ENCODE data around the gene WARS2.

The WARS2 gene

DNA sequence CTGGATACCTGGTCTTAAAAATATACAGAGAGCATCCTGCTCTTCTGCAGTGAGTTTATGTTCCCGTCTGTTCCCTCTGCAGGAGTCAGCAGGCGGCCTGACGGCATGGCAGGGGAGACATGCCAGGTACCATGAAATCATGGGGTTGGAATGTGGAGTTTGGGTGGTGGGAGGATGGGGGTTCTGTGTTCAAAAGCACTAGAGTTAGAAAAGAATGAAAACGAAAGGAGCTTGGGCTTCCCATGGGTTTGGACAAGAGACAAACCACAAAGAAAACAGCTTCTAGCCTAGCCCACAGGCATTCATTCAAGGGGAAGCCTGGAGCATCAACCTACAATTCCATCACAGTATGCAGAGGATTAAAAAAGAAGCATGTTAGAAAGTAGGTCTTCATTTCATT lies 59.9 kb downstream of the WARS2 start:
- DNase-seq: no peak

GRCh38 chr1:119079881-119080280 lies 60.6 kb downstream of the WARS2 start:
- DNase-seq: no peak

DNA sequence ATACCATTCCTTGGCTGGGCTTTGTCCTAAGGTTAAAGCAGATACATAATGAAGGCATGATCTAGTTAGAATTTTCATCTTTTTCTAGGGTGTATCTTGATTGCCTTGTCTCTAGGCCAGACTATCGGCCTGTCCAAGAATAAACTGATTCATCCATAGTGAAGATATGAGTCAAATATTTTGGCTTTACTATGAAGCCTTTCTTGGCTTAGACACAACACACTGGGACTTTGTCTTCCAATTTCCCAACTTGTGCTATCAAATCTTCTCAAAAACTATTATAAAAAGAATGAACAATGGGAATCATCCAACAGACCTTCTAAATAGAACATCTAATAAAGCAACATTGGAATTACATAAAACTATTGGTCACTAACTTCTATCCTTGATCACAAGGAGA lies 64.8 kb downstream of the WARS2 start:
- DNase-seq: no peak

DNA sequence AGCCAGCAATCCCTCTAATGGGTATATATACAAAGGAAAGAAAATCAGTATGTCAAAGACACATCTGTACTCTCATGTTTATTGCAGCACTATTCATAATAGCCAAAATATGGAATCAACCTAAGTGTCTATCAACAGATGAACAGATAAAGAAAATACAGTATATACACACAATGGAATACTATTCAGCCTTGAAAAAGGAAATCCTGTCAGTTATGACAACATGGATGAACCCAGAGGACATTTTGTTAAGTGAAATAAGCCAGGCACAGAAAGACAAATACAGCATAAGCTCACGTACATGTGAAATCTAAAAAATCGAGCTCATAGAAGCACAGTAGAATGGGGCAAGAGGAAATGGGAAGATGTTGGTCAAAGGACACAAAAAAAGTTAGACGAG lies 69.1 kb downstream of the WARS2 start:
- no peak for DNase-seq

DNA sequence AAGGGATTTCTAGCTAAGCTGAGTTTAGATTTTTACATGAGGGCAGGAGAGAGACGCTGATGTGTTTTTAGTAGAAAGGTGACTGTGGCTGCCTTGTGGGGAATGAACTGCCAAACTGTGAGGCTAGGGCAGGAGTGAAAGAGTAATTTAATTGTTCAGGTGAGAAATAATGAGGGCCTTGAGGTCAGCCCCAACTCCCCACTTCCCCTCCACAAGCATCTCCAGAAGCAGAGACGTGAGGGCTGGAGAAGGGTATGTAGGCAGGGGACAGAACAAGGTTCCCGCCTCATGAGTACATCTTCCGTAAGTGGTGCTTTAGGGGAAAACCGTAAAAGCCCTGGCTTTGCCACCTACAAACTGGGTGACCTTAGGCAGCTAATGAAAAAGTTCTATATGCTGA lies 70.8 kb downstream of the WARS2 start:
- DNase-seq: no peak

- DNase-seq: no peak
Measured at GRCh38 chr1:119068427-119068826, 72.0 kb downstream of the WARS2 start.

DNA sequence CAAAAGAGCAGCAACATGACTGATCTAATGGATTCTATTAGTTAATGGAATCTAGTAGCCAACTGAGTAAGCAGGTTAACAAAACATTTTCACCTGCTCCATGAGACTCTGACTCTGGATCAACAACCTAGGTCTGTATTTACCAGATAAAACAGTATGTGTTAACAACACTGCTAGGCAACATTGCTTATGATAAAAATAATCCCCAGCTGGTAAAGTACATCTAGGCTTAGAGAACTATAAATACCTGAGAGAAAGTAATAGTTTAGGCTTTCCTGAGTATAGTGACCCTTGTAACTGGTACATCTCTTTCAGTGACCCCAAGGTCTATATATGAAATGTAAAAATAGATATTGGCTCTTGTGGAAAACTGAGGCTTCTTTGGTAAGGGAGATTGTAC lies 78.8 kb downstream of the WARS2 start:
- no peak for DNase-seq

DNA sequence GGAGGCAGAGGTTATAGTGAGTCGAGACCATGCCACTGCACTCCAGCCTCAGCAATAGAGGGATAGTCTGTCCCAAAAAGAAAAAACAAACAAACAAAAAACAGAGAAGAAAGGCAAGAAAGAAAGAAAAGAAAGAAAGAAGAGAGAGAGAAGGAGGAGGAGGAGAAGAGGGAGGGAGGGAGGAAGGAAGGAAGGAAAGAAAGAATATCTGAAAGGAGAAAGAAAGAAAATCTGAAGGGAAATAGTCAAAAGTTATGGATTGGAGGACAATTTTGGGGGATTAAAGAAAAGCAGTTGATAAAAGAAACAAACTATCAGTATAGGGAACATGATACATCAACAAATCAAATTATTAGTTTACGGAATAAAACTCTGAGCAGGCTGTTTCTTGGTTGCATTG lies 84.9 kb downstream of the WARS2 start:
- no peak for DNase-seq

DNA sequence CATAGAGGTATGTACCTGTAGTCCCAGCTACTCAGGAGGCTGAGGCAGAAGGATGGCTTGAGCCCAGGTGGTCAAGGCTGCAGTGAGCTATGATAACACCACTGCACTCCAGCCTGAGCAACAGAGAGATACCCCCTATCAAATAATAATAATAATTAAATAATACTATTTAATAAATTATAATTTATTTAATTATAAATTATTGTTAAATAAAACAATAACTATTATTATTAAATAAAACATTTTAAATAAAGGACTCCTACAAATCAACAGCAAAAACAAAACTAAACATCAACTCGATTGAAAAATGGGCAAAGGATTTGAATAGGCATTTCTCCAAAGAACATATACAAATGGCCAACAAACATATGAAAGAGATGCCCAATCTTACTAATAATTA lies 86.5 kb downstream of the WARS2 start:
- no peak for DNase-seq

GRCh38 chr1:119052267-119052666 lies 88.2 kb downstream of the WARS2 start:
- DNase-seq: no peak

GRCh38 chr1:119048624-119049404 lies 91.6 kb downstream of the WARS2 start:
- no peak for DNase-seq

DNA sequence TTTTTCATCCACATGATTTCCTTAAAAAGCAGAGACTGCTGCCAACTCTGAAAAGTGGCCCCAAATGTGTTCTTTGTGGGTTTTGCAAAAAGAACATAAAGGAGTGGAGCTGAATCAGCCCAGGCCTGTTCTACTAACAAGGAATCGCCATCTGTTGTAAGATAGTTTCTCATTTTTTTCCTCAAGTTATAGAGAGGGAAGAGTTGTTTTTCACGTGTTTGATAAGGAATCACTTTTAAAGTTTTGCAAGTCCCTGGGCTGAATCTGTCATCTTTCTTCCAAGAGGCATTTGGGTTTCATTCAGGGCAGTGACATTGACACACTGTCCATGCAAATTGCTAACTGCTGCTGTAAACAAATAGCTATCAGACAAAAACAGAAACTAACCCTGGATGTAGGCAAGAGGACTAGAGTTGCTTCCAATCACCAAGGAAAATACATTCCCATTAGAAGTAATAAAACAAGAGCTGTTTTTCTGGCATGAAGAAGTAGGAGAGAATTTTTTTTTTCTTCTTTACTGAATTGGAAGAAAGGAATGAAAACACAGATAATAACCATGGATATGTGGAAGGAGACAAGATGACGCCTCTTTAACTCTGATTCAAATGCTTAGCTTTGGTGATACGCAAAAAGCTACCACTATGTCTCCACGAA lies 93.5 kb downstream of the WARS2 start:
- no peak for DNase-seq

DNA sequence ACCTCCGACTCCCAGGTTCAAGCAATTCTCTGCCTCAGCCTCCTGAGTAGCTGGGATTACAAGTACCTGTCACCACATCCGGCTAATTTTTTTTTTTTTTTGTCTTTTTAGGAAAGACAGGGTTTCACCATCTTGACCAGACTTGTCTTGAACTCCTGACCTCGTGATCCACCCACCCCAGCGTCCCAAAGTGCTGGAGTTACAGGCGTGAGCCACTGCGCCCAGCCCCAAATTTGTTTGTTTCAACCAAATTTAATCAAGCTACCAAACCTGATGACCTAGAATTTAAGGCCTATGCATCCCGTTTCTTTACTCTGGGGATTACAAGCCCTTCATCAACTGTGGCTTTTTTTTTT lies 94.0 kb downstream of the WARS2 start:
- DNase-seq: no peak

- no peak for DNase-seq
Measured at GRCh38 chr1:119045096-119045746, 95.2 kb downstream of the WARS2 start.

DNA sequence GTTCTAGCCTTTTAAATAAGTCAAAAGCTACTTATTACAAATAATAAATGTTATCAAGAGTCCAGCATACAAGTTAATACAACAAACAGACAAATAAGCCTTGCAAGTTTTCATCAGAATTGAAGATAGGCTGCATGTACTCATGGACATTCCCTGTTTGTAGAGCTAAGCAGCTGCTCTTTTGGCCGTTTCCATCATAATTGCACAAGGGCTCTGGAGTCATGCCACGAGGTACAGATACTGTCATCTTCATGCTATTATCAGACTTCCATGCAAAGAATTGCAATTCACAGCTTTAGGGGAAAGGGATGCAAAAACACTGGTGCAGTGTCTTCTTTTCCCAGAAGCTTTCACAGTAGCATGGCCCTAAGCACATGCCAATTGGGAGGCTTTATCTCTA lies 99.5 kb downstream of the WARS2 start:
- DNase-seq: no peak

DNA sequence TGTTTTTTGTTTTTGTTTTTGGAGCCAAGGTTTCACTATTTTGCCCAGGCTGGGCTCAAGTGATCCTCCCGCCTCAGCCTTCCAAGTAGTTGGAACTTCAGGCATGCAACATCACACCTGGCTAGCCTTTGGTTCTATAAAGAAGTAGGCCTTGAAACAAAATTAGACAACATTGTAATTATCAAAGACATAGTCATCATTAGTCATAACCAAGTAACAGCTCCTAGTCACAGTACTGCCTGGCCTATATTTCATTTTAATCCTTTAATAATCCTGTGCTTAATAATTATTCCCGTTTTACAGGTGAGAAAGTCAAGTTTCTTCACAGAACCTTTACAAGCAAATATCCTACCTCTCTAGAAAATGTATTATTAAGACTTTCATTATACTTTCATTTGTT lies 100.0 kb downstream of the WARS2 start:
- DNase-seq: no peak

DNA sequence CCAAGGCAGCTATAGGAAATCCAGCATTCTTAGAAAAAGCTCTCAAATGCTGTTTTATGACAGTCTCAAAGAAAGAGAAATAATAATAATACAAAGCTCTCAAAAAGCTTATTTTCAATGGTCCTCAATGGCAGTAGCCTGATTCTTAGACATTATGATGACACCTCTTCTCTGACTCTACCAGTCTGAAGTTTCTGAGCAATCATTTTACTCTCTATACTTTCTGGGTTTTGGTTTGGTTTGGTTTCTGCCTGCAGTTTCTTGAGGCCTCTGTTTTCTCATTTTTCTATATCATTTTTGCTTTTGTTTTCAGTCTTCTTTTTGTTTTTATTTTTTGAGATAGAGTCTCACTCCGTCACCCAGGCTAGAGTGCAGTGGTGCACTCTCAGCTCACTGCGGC lies 102.1 kb downstream of the WARS2 start:
- no peak for DNase-seq

- no peak for DNase-seq
Measured at GRCh38 chr1:119034359-119034758, 106.1 kb downstream of the WARS2 start.

- no peak for DNase-seq
Measured at GRCh38 chr1:119032986-119033385, 107.5 kb downstream of the WARS2 start.

GRCh38 chr1:119027759-119028158 lies 112.7 kb downstream of the WARS2 start:
- no peak for DNase-seq

DNA sequence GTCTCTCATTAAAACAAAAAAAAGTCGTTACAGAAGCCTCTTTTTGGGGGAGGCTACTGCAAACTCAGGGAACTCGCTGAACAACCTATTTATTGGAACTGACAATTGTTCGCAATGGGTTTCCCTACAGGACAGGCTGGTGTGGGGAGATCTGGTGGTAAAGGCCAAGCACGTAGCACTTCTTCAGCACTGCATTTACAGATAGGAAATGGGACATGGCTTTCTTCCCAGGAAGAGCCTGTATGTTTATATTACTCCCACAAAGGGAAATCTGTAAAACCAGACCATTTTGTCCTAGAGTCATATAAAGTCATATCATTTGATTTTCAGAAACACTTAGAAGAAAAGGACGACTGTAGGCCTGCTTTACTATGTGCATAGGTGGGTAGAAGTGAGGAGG lies 113.5 kb downstream of the WARS2 start:
- no peak for DNase-seq

GRCh38 chr1:119015547-119015946 lies 124.9 kb downstream of the WARS2 start:
- DNase-seq: no peak

- no peak for DNase-seq
Measured at GRCh38 chr1:119012383-119012782, 128.1 kb downstream of the WARS2 start.

DNA sequence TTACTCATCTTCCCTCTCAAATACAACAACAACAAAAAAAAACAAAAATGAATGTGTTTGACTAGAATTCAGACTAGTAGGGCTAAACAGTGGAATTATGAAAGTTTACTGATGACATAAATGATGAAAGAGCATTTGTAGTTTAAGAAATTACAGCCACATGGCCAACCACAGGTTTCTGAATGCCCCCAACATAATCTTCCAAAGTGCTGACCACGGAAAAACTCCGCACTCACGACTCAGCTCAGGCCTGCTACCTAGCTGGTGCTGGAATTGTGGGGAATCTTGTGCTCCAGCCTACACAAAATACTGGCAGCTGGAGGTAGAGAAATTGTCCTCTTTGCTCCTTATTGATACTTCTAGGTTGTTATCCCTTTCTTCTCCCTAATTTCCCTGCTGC lies 128.7 kb downstream of the WARS2 start:
- no peak for DNase-seq

All from activated naive CD4-positive, alpha-beta T cell treated with Interleukin-2 at 50 U/mL for 16 hours (primary cell).